HG03565 (cell line): ENCODE measurements around the gene CGB1.
"Not testable (repeated sequence)": the region's sequence is repeated elsewhere in the genome, so short reads cannot be mapped to it uniquely, and the experiment has no call there.

Experiments
- ATAC-seq: cut with Tn5 transposase; IDR thresholded peaks from one replicate; pipeline ENCODE4 v1.9.1; 2021; ENCODE audit warnings: mild to moderate bottlenecking, moderate library complexity; ENCODE audit not compliant: unreplicated experiment

The CGB1 gene

DNA sequence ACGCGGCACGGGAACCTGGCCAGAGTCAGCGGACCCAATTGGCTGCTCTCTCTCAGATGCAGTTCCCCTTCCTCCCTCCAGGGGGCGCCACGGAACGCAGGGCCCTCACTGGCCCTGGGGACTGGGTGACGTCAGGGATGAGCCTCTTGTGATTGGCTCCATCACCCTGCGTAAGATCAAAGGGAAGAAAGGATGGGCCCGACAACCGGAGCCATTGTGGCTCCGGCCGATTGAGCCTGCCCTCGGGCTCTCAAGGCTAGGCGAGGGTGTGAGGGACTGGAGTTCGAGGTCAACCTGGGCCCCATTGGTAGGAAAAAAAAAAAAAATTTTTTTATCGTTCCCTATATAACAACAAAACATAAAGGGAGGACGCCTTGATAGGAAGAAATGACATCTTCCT is at the start of gene CGB1:
TSS of gene CGB1 (minus strand) at position 81 of the 400 bp plus-strand sequence. CDS start 184 bp downstream, outside the sequence.
- ATAC-seq: not testable (repeated sequence)

DNA sequence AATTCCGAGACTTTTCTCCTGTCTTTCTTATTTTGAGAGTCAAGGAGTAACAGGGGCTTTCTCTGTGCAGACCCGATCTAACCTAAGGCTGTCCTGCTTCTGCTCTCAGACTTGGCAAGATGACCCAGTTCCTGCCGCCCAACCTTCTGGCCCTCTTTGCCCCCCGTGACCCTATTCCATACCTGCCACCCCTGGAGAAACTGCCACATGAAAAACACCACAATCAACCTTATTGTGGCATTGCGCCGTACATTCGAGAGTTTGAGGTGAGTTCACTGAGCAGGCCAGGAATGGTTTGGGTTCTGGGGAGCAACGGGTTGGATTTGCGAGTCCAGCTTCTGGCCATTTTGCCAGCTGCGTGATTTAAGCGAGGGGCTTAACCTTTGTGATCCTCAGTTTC is 49.6 kb upstream of the CGB1 start:
- no peak for ATAC-seq

DNA sequence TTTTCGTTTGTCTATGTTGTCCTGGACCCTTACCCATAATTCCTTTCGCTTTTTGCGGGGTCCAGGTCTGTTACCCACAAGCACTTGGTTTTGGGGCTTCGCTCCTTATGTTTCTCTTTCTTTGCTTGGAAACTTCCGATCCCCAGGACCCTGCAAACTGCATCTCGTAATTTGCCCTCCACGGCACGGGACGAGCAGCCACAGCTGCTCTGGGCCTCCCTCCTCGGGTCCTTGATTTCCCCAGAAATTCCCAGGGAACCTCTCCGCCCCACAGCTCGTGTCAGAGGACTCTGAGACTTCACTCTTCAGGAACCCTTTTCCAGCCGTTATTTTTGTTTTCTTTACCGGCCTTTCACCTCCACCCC is 49.2 kb upstream of the CGB1 start:
- no peak for ATAC-seq

DNA sequence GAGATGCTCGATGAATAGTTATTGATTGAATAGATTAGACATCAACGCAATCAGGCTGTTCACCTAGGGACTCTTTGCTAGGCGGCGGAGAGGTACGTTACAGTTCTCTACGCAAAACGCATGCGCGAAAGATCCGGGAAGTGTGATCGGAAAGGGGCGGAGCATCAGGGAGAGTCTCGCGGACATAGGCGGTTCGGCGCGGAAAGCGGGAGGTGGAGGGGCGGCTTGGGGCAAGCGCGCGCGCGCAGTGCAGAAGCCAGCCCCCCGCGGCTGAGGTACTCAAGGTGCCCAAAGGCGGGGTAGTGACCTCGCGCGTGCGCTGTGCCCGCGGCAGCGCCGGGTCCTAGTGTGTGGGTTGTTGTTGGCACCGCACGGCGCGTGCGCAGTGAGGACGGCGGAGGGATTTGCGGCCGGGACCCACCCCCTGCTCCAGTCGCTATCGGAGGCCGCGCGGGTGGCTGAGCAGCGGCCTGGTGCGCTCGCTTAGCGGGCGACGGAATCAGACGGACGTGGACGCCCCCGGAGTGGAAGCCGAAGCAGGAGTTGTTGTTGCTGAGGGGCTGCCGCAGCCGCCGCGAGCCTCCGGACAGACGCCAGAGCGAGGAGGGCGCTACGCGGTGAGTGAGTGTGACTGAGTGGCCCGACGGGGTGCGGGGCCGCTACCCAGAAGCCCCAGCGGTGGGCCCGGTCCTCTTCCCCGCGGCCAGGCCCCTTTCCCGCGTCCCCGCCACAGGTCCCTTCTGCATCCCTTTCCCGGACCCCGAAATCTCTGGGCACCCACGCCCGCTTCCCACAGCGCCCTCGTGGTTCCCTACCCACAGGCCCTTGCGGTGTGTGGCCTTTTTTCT is 48.5 kb upstream of the CGB1 start, which contains the start of gene SNRNP70:
TSS of gene SNRNP70 (plus strand) at position 432 of the 848 bp plus-strand sequence. CDS start 964 bp downstream, outside the sequence.
- ATAC-seq: peak; percentile 84

DNA sequence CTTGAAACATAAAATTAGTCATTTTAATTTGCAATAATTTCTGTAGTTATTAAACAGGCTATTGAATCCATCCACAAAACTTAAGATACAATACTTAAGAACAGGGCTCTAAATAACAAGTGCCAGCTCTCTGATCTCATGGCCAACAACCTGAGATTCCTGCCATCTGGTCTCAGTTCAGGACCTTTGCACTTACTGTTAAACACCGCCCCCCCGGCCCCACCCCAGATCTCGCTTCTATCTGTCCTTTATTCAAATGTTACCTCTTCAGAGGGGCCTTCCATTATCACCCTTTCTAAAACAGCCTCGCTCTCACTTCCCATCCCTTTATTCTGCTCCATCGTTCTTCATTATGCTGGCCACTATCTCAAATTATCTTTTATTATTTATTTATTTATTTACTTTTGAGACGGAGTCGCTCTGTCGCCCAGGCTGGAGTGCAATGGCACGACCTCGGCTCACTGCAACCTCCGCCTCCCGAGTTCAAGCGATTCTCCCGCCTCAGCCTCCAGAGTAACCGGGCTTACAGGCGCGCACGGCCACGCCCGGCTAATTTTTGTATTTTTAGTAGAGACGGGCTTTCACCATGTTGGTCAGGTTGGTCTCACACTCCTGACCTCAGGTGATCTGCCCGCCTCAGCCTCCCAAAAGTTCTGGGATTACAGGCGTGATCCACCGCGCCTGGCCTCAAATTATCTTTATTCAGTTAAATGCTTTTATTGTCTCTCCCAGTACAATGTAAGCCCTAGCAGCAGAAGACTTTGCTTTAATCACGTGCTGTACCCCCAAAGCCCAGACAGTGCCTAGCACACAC is 47.7 kb upstream of the CGB1 start:
- ATAC-seq: no peak

DNA sequence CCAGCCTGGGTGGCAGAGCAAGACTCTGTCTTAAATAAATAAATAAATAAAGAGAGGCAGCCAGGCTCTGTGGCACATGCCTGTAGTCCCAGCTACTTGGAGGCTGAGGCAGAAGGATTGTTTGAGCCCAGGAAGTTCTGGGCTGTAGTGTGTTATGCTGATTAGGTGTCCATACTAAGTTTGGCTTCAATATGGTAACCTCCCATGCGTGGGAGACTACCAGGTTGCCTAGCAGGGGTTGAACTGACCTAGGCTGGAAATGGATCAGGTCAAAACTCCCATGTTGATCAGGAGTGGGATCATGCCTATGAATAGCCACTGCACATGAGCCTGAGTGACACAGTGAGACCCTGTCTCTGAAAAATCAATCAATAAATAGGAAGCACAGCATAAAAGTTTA is 44.6 kb upstream of the CGB1 start:
- ATAC-seq: no peak

DNA sequence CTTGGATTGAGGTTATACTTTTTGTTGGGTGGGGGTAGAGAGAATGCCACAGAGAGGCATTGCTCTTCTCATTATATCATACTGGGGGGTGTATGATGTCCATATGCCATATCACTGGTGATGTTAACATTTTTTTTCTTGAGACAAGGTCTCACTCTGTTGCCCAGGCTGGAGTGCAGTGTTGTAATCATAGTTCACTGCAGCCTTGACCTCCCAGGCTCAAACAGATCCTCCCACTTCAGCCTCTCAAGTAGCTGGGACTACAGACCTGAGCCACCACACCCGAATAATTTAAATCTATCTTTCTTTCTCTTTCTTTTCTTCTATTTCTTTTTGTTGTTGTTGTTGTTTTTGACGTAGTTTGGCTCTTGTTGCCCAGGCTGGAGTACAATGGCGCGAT is 43.7 kb upstream of the CGB1 start:
- ATAC-seq: no peak

DNA sequence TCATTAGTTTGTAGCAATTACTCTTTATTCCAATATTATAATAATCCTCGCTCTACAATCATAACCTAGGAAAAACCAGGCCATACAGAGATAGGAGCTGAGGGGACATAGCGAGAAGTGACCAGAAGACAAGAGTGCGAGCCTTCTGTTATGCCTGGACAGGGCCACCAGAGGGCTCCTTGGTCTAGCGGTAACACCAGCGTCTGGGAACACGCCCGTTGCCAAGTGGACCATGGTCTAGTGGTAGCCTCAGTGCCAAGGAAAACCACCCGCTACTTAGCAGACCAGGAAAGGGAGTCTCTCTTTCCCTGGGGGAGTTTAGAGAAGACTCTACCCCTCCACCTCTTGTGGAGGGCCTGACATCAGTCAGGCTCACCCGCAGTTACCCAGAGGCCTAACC is 38.2 kb upstream of the CGB1 start:
- not testable (repeated sequence) for ATAC-seq

DNA sequence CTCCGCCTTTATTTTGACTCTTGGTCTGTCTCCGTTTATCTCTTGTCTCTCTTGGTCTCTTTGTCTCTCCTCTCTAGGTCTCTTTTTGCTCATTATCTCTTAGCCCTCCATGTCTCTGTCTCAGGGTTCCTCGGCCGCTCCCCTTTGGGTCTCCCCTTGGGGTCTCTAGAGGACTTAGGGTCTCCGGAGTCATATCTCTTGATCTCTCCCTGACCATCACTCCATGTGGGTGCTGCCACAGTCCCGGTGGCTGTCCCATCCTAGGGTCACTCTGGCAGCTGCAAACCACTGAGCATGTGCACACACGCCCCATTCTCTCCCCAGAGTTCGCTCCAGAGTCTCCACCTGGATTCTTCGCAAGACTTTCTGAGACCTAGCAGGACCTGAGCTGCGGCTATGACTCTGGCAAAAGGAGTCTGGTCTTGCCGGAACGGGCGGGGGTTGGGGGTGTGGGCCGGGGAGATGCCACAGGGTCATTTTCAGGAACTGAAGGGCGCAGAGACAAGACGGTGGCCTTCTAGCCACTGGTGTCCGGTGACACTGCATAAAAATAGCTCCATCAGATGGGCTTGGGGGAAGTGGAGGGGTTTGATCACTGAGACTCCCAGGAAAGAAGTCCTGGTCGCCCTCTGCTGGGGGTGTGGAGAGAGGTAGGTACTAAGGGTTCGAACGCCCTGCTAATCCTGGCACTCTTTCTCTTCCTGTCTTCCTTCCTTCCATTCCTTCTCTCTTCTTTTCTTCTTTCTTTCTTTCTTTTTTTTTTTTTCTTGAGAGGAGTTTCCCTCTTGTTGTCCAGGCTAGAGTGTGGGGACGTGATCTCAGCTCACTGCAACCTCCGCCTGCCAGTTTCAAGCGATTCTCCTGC is 37.1 kb upstream of the CGB1 start:
- ATAC-seq: no peak

DNA sequence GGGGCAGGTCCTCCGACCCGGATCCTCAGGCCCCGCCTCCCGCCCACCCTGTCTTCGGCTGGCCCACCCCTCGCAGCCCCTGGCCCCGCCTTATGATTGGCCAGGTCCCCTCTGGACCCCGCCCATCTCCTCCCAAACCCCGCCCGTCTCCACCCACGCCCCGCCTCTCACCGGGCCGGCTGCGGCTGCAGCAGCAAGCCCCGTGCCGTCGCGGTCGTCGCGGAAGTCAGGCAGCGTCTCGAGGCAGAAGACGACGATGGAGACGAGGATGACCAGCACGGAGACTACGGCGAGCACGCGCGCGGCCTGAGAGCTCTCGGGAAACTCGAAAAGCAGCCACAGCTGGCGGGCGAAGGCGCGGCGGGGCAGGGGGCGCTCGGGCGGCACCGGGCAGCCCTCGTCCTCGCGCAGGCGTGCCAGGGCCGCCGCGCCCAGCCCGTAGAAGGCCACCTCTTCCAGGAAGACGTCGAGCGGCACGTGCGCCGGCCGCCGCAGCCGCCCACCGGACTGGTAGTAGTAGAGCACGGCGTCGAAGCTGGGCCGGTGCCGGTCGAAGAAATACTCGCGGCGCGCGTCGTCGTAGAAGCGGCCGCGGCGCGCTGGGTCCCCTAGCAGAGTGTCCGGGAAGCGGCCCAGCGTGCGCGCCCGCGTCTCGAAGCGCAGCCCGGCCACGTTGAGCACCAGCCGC is 35.3 kb upstream of the CGB1 start:
- ATAC-seq: no peak

DNA sequence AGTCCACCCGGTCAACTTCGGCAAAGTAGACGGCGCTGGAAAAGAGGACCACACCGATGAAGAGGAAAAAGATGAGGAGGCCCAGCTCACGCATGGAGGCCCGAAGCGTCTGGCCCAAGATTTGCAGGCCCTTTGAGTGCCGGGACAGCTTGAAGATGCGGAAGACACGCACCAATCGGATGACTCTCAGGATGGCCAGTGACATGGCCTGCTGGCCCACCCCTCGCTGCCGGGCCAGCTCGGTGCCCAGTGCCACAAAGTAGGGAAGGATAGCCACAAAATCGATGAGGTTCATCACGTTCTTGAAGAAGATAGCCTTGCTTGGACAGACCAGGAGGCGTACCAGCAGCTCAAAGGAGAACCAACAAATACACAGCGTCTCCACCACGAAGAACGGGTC is 33.7 kb upstream of the CGB1 start:
- ATAC-seq: no peak

DNA sequence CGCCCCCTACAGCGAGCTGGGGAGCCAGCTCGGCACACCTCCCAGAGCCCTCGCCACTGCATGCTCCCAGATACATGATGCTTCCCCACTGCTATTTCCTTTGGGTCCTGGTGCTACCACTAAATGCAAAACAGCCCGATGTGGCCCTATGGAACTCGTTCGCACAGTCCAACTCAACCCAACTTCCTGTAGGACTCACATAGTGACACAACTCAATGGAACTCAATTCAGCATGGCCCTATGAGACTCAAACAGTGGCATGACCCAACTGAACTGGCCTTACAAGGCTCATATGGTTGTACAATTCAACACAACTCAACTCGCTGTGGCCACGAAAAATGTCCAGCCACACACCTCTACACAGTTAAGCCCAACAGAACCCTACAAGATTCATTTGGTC is 32.3 kb upstream of the CGB1 start:
- no peak for ATAC-seq

DNA sequence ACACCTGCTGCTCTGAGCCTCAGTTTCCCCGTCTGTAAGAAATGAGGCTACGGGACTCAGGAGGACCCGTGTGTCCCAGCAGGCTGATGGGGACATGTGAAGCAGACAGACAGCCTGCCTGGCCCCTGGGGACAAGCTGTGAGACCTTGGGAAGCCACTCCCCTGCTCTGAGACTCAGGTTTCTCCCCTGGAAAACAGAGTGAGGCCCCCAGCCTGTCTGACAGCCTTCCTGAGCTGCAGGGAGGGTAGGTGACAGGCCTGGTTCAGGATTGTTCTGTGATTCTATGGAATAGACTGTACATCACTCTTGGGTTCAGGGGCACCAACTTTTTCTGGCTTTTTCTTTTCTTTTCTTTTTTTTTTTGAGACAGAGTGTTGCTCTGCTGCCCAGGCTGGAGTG is 30.9 kb upstream of the CGB1 start:
- no peak for ATAC-seq

DNA sequence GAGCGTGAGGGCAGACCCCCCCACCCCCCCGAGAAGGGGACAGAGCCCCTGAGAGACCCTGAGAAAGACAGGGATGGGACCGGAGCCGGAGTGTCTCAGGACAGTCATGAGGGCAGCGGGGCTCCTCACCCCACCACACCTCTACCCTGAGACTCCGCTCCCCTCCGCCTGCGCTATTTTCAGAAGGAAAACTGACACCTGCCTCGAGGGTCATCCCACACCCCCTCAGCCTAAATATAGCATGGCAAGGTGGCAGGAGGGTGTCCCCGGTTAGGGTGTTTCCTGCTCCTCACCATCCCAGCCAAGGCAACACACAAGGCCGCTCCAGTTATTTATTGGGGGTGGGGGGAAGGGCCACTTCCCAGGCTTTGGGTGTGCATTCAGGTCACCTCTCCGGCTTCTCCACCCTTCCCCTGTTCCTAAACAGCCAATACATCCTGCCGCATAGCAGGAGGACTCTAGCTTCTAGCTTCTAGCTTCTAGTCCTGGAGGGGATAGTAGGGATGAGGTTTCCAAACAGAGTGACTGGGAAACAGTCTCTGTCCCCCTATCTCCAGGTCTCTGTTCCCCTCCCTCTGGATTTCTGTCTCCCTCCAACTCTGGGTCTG is 29.3 kb upstream of the CGB1 start:
- ATAC-seq: no peak

DNA sequence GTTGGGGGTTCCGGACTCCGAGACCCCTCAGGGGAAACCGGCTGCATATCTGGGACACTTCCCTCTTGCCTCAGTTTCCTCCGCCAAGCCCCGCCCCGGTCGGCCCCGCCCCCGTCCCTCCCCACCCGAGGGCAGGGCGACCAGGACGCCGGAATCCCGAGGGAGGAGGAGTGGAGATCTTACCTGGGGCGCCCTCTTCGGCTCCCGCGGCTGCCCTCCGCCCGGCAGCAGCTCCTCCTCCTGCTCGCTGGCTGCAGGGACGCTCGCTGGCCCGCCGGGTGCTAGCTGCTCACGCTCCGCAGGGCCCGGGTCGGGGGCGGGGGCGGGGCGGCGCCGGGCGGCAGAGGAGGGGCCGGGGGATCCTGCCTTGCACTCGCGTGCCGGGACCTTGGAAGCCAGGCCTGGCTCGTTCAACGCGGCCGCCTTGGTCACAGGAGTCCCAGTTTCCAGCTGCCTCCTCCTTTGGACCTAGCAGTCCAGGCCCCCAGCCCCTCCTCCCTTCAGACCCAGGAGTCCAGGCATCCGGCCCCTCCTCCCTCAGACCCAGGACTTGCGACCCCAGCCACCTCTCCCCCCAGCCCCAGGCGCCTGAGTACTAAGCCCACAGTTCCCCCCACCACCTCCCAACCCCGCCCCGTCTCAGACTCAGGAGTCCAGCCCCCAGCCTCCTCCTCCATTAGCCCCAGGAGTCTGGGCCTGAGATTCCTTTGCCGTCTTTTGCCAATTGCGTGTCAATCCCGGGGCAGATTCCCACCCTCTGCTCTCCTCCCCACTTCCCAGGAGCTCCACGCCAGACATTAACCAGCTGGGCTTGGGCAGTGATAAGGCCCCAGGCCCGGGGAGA is 28.3 kb upstream of the CGB1 start, which contains the start of gene NTF4:
TSS of gene NTF4 (minus strand) at position 51 of the 844 bp plus-strand sequence. CDS start 2,821 bp downstream, outside the sequence.
- ATAC-seq: no peak

DNA sequence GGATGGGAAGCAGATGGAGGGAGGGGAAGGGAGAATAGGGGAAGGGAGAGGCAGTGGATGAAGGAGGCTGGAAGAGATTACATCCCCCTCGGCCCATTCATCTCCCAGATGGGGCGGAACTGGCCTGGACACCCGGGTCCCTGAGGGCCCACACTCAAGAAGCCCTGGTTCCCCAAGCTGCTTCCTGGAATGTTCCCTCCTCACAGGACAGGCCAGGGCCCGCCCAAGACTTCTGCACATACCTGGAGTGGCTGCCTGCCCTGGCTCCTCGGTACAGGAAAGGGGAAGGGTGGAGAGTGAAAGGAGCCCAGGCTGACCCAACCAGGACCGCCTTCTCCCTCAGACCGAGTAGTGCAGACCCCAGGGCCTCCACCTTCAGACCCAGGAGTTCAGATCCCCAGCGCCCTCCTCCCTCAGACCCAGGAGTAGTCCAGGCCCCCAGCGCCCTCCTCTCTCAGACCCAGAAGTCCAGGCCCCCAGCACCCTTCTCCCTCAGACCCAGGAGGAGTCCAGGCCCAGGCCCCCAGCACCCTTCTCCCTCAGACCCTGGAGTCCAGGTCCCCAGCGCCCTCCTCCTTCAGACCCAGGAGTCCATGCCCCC is 27.4 kb upstream of the CGB1 start:
- no peak for ATAC-seq

DNA sequence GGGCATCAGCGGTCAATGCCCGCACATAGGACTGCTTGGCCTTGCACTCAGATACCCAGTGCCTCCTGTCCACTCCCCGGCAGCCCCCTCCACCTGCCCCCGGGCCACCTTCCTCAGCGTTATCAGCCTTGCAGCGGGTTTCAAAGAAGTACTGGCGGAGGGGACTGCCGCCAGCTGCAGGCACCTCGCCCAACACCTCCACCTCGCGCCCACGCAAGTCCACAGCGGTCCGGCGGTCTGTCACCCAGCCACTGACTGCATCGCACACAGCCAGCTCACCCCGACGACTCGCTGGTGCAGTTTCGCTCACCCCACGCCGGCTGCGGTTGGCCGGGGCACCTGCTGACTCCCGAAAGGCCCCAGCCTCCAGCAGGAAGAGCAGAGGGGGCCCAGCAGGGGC is 24.8 kb upstream of the CGB1 start:
- ATAC-seq: no peak

DNA sequence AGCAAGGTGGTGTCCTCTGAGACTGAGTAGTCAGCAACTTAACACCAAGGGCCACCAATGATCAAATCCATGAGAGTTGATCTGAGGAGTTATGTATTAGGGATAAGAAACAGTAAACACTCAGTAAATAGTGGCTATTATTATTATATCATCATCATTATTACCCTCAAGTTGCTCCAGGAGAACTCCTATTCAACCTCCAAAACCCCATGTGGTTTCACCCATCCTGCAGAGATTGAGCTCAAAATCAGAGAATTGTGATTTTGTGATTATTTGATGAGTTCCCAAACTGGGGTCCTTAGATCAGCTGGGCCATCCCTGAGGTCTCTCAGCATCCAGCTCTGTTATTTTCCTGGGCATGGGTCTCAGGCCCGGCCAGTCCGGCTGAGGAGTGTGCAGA is 24.3 kb upstream of the CGB1 start:
- no peak for ATAC-seq

DNA sequence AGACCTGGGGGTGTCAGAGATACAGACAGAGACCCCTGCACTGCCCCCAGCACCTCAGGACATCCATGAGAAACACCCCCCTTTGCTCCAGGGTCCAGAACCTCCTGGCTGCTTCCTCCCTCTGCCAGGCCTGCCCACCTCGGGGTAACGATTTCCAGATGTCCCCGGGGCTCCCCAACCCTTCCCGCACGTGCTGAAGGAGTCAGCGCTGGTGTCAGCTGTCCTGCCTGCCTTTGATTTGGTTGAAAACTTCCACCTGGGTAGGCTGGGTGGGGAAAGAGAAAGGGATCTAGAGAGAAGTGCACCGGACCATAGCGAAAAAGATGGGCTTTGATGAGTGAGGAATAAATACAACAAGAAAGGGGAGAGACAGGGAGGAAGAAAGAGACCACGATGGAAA is 22.4 kb upstream of the CGB1 start:
- no peak for ATAC-seq
